Ishikawa (cell line): ENCODE results near the gene NR5A1.

Experiments used
- CEBPB ChIP-seq: IDR thresholded peaks from 2 replicates; pipeline ENCODE4 v1.6.1; 2012
- CREB1 ChIP-seq: IDR thresholded peaks from 2 replicates; pipeline ENCODE4 v1.6.1; 2012; ENCODE audit warnings: low read depth
- EGR1 ChIP-seq: IDR thresholded peaks from 2 replicates; pipeline ENCODE4 v1.6.1; 2012
- EP300 ChIP-seq: IDR thresholded peaks from 2 replicates; pipeline ENCODE4 v1.6.1; 2012; ENCODE audit warnings: borderline replicate concordance
- FOXM1 ChIP-seq: IDR thresholded peaks from 2 replicates; pipeline ENCODE4 v1.6.1; 2012; ENCODE audit warnings: low read depth, borderline replicate concordance
- NFIC ChIP-seq: IDR thresholded peaks from 2 replicates; pipeline ENCODE4 v1.6.1; 2012
- RAD21 ChIP-seq: IDR thresholded peaks from 2 replicates; pipeline ENCODE4 v1.6.1; 2012; ENCODE audit warnings: low read depth
- TAF1 ChIP-seq: IDR thresholded peaks from 2 replicates; pipeline ENCODE4 v1.6.1; 2012; ENCODE audit warnings: low read depth, mild to moderate bottlenecking
- TCF12 ChIP-seq: IDR thresholded peaks from 2 replicates; pipeline ENCODE4 v1.6.1; 2012; ENCODE audit warnings: low read depth
- TEAD4 ChIP-seq: IDR thresholded peaks from 2 replicates; pipeline ENCODE4 v1.6.1; 2012
- YY1 ChIP-seq: IDR thresholded peaks from 2 replicates; pipeline ENCODE4 v1.6.1; 2012; ENCODE audit warnings: low read depth
- ZBTB7A ChIP-seq: IDR thresholded peaks from 2 replicates; pipeline ENCODE4 v1.6.1; 2012; ENCODE audit warnings: low read depth
- TF ChIP-seq, protein P1 (sequence below): IDR thresholded peaks from 2 replicates; pipeline ENCODE4 v1.6.1; 2012; ENCODE audit warnings: low read depth, mild to moderate bottlenecking
- TF ChIP-seq, protein P2 (sequence below): IDR thresholded peaks from 2 replicates; pipeline ENCODE4 v1.6.1; 2012
- TF ChIP-seq, protein P3 (sequence below): IDR thresholded peaks from 2 replicates; pipeline ENCODE4 v1.6.1; 2012

NR5A1 gene

GRCh38 chr9:124456341-124457078 is 50.7 kb downstream of the NR5A1 start:
- TF ChIP-seq ZBTB7A = no peak
- TF ChIP-seq NFIC = no peak
- TF ChIP-seq, protein P1, sequence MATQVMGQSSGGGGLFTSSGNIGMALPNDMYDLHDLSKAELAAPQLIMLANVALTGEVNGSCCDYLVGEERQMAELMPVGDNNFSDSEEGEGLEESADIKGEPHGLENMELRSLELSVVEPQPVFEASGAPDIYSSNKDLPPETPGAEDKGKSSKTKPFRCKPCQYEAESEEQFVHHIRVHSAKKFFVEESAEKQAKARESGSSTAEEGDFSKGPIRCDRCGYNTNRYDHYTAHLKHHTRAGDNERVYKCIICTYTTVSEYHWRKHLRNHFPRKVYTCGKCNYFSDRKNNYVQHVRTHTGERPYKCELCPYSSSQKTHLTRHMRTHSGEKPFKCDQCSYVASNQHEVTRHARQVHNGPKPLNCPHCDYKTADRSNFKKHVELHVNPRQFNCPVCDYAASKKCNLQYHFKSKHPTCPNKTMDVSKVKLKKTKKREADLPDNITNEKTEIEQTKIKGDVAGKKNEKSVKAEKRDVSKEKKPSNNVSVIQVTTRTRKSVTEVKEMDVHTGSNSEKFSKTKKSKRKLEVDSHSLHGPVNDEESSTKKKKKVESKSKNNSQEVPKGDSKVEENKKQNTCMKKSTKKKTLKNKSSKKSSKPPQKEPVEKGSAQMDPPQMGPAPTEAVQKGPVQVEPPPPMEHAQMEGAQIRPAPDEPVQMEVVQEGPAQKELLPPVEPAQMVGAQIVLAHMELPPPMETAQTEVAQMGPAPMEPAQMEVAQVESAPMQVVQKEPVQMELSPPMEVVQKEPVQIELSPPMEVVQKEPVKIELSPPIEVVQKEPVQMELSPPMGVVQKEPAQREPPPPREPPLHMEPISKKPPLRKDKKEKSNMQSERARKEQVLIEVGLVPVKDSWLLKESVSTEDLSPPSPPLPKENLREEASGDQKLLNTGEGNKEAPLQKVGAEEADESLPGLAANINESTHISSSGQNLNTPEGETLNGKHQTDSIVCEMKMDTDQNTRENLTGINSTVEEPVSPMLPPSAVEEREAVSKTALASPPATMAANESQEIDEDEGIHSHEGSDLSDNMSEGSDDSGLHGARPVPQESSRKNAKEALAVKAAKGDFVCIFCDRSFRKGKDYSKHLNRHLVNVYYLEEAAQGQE = no peak
- TF ChIP-seq RAD21 = no peak
- no peak for TF ChIP-seq TCF12

DNA sequence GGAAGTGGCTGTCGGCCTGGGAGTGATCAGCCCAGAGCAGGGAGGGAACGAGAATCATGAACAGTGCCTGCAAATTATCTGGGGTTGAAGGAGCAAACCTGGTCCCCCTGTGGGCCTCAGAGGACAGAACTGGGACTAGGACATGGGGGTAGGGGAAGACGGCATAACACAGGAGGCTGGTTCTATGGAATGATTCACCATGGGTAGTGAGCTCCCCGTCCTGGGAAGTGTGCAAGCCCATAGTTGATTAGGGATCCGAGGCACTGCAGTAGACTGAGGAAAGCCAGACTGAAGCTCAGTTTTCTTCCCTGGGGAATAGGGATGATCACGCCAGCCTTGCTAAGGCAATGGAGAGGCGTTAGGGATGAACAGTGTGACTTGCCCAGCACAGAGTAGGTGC is 51.4 kb downstream of the NR5A1 start:
- TF ChIP-seq CREB1 = no peak
- TF ChIP-seq CEBPB = no peak
- no peak for TF ChIP-seq EGR1
- no peak for TF ChIP-seq NFIC
- no peak for TF ChIP-seq TAF1
- no peak for TF ChIP-seq FOXM1
- TF ChIP-seq, protein P2, sequence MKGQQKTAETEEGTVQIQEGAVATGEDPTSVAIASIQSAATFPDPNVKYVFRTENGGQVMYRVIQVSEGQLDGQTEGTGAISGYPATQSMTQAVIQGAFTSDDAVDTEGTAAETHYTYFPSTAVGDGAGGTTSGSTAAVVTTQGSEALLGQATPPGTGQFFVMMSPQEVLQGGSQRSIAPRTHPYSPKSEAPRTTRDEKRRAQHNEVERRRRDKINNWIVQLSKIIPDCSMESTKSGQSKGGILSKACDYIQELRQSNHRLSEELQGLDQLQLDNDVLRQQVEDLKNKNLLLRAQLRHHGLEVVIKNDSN = no peak
- no peak for TF ChIP-seq TEAD4
- no peak for TF ChIP-seq EP300
- TF ChIP-seq, protein P3, sequence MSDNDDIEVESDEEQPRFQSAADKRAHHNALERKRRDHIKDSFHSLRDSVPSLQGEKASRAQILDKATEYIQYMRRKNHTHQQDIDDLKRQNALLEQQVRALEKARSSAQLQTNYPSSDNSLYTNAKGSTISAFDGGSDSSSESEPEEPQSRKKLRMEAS = no peak
- TF ChIP-seq, protein P1 = no peak
- no peak for TF ChIP-seq ZBTB7A
- no peak for TF ChIP-seq TCF12
- TF ChIP-seq YY1 = no peak
- TF ChIP-seq RAD21 = no peak

DNA sequence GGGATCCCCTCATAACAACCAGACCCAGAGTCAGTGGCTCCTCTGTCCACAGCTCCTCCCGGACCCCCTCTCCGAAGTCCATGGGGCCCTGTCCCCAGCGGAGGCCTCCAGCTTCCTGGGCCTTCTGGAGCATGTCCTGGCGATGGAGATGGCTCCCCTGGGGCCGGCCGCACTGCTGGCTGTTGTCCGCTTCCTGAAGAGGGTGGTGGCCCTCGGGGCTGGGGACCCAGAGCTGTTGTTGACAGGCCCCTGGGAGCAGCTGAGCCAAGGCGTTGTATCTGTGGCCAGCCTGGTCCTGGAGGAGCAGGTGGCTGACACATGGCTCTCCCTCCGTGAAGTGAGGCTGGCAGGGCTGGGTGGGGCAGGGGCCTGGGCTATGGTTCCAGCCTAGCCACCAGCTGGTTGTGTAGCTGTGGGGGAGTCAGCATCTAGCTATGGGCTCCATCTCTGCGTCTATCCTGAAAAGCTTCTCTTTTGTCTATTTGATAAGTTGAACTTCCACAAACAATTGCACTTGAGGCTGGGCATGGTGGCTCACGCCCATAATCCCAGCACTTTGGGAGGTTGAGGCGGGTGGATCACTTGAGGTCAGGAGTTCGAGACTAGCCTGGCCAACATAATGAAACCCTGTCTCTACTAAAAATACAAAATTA is 52.3 kb downstream of the NR5A1 start:
- TF ChIP-seq TEAD4 = no peak
- no peak for TF ChIP-seq CEBPB
- no peak for TF ChIP-seq RAD21
- TF ChIP-seq YY1 = no peak
- no peak for TF ChIP-seq EGR1
- TF ChIP-seq FOXM1 = no peak
- TF ChIP-seq ZBTB7A = no peak
- TF ChIP-seq TCF12 = no peak
- TF ChIP-seq, protein P1 = no peak
- TF ChIP-seq NFIC = no peak

DNA sequence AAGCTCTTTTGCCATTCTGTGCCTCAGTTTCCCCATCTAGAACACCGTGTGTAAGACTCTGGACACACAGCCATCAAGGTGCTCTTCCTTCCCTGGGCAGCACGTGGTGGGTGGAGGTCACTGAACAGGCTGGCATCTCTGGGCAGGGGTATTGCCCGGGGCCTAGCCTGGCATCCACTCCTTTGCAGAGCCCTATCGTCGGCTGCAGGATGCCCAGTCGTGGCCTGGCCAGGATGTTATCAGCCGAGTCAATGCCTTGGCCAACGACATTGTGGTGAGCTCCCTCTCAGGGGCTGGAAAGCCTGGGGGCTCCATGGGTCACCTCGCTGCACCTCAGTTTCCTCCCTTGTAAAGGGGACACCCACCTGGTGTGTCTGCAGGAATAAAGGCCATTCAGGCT is 52.9 kb downstream of the NR5A1 start:
- TF ChIP-seq CEBPB = no peak
- TF ChIP-seq EGR1 = no peak
- TF ChIP-seq YY1 = no peak
- TF ChIP-seq ZBTB7A = no peak
- TF ChIP-seq TEAD4 = no peak
- no peak for TF ChIP-seq EP300

DNA sequence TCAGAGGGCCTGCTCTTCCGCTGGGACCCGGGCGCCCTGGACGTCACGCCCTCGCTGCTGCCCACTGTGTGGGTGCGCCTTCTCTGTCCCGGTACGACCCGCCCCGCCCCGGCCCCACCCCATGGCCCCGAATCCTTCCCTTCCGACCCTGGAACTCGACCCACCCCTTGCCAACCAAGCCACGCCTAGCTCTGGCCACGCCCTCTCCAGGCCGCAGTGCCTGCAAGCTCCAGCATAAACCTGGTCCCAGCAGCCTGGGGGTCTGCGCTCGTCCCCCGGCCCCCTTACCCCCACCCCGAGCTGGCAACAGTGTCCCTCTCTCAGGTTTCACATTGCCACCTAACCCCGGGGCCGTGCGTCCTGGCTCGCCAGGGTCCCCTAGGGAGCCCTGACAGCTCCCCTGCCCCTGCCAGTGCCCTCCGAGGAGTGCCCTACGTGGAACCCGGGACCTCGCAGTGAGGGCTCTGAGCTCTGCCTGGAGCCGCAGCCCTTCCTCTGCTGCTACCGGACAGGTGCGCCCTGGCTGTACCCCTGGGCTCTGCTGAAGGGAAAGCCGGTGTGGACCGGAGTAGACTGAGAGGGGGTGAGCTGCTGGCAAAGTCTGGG is 53.5 kb downstream of the NR5A1 start:
- TF ChIP-seq, protein P2 = no peak
- TF ChIP-seq TEAD4 = no peak
- 0 out of 2 replicates have a peak, but pooled peaks have one; percentile 57 for TF ChIP-seq ZBTB7A
- TF ChIP-seq, protein P1 = no peak
- no peak for TF ChIP-seq EGR1
- TF ChIP-seq CEBPB = no peak
